Left lung (tissue), 10 donors: ENCODE data around the gene SUPT4H1. TPM values are rescaled to one million over a fixed set of nuclear protein-coding genes. Genes with fewer than 3 reads are reported as not detected.

Source experiments
- ATAC-seq: fragments of 200-7000 bp; cut with Tn5 transposase; one replicate; pipeline ENCODE4 v1.9.1; 2020; ENCODE audit warnings: moderate library complexity
- DNase-seq, 4 donors: peaks; one replicate each; pipeline ENCODE4 v3.0.0-alpha.2; 2013 to 2020
- H3K27ac ChIP-seq, 2 donors: fragments of 200-600 bp; sonication (generic) in 1 of 2; one replicate each; pipeline versions ENCODE4 v1.5.0 to v1.8.0; 2020 to 2021
- H3K27me3 ChIP-seq, 2 donors: fragments of 200-600 bp; sonication (generic) in 1 of 2; one replicate each; pipeline versions ENCODE4 v1.5.0 to v1.8.0; 2020 to 2021
- H3K36me3 ChIP-seq, 2 donors: fragments of 200-600 bp; sonication (generic) in 1 of 2; one replicate each; pipeline versions ENCODE4 v1.5.0 to v1.8.0; 2020 to 2021
- H3K4me1 ChIP-seq, 2 donors: fragments of 200-600 bp; one replicate each; pipeline ENCODE4 v1.8.0; 2021
- H3K4me3 ChIP-seq, 2 donors: fragments of 200-600 bp; sonication (generic) in 1 of 2; one replicate each; pipeline versions ENCODE4 v1.5.0 to v1.8.0; 2020 to 2021; ENCODE audit warnings: mild to moderate bottlenecking in 1 of 2
- H3K9me3 ChIP-seq, 2 donors: fragments of 200-600 bp; sonication (generic) in 1 of 2; one replicate each; pipeline versions ENCODE4 v1.5.0 to v1.8.0; 2020 to 2021
- CTCF ChIP-seq, 2 donors: fragments of 200-600 bp; sonication (generic) in 1 of 2; IDR thresholded peaks; one replicate each; pipeline versions ENCODE4 v1.5.0 to v1.8.0; 2021; ENCODE audit warnings: antibody characterized with exemption in 2 of 2
- intact Hi-C, 2 donors: fragments of 100-400 bp; cut with DNase I; formaldehyde crosslinking; loops; one replicate each; pipeline versions ENCODE4 v1.11.2 to v1.14.2; 2022
- polyA plus RNA-seq, 6 donors: library from polyadenylated mRNA; unstranded; fragments of 120-200 nt; gene quantifications; one replicate each; pipeline ENCODE4 v1.2.1, GENCODE V29; 2013; ENCODE audit not compliant: insufficient read length in 6 of 6
- total RNA-seq, 2 donors: library from RNA; stranded (reverse); fragmentation: NEBNext Ultra II Directional; extraction: Animal tissue kit (Norgen Biotek cat#: 25700); gene quantifications; one replicate each; pipeline ENCODE4 v1.2.1, GENCODE V29; 2021
- donor health status: DM: no; HTN: yes; CAD: no.
- donor health status: DM: no; HTN: no; CAD: no.

SUPT4H1 gene
- total and polyA plus RNA-seq, 8 donors: 68.4 to 139 (median 124) TPM

GRCh38 chr17:58339755-58340404 is 12.1 kb downstream of the SUPT4H1 start:
- intact Hi-C loops: no loop called here
- ATAC-seq (no peak), DNase-seq (no peak)
- H3K4me3 ChIP-seq: peak overlapping the region in 1 of 2 donors; percentile 44
- no peak for TF ChIP-seq CTCF (IDR thresholded peaks at IDR 0.05)
- H3K27ac ChIP-seq: peak overlapping the region; percentile 92 to 100
- peaks cover 15 to 87% of the 10 kb centered on the region in 2 donors for H3K4me1 ChIP-seq
- no peaks in the 10 kb centered on the region for H3K9me3 ChIP-seq
- H3K36me3 ChIP-seq: peaks cover 0 to 11% of the 10 kb centered on the region in 2 donors
- H3K27me3 ChIP-seq: peaks cover 0 to 13% of the 10 kb centered on the region in 2 donors

GRCh38 chr17:58338841-58339754 is 12.9 kb downstream of the SUPT4H1 start:
- peak in 2 of 4 donors; percentile 84 to 91 for DNase-seq

GRCh38 chr17:58338454-58338840 is 13.6 kb downstream of the SUPT4H1 start:
- intact Hi-C loops: no loop called here
- H3K4me1 ChIP-seq: peaks cover 15 to 87% of the 10 kb centered on the region in 2 donors
- H3K4me3 ChIP-seq: peak overlapping the region in 1 of 2 donors; percentile 44
- no peak for TF ChIP-seq CTCF (IDR thresholded peaks at IDR 0.05)
- peak overlapping the region; percentile 92 to 100 for H3K27ac ChIP-seq
- DNase-seq (no peak), ATAC-seq (peak; percentile 5)
- H3K27me3 ChIP-seq: peaks cover 0 to 13% of the 10 kb centered on the region in 2 donors
- H3K9me3 ChIP-seq: no peaks in the 10 kb centered on the region
- no peaks in the 10 kb centered on the region for H3K36me3 ChIP-seq

More at GRCh38 chr17:58338841-58339754, 12.9 kb downstream of the SUPT4H1 start:
- Histone ChIP-seq H3K27me3 (peaks cover 0 to 13% of the 10 kb centered on the region in 2 donors), H3K9me3 (no peaks in the 10 kb centered on the region), H3K4me1 (peaks cover 15 to 87% of the 10 kb centered on the region in 2 donors), H3K36me3 (peaks cover 0 to 4% of the 10 kb centered on the region in 2 donors), H3K27ac (peak overlapping the region; percentile 92 to 100), H3K4me3 (peak overlapping the region in 1 of 2 donors; percentile 44)
- peak; percentile 64 for ATAC-seq
- intact Hi-C loops: no loop called here
- TF ChIP-seq CTCF (IDR thresholded peaks at IDR 0.05): no peak

GRCh38 chr17:58337600-58338453 is 14.2 kb downstream of the SUPT4H1 start:
- Histone ChIP-seq H3K4me1 (peaks cover 15 to 85% of the 10 kb centered on the region in 2 donors), H3K27me3 (peaks cover 0 to 13% of the 10 kb centered on the region in 2 donors), H3K4me3 (peak overlapping the region; percentile 3 to 44), H3K36me3 (no peaks in the 10 kb centered on the region), H3K27ac (peak overlapping the region; percentile 92 to 100), H3K9me3 (no peaks in the 10 kb centered on the region)
- intact Hi-C loops: no loop called here
- DNase-seq (peak in 3 of 4 donors; percentile 78 to 96 (median 92)), ATAC-seq (peak; percentile 86)
- no peak for TF ChIP-seq CTCF (IDR thresholded peaks at IDR 0.05)
